Measurements from ENCODE around the gene CTIF.
"Not testable (repeated sequence)": the region's sequence is repeated elsewhere in the genome, so short reads cannot be mapped to it uniquely, and the experiment has no call there.

CTIF gene

GRCh38 chr18:48860269-48861180 is 321.7 kb downstream of the CTIF start:
- DNase-seq, result no peak

GRCh38 chr18:48861181-48861708 is 322.4 kb downstream of the CTIF start:
- DNase-seq, result no peak

GRCh38 chr18:48862132-48862531 is 323.3 kb downstream of the CTIF start:
- DNase-seq, result no peak

- DNase-seq, result no peak
These were observed 323.9 kb downstream of the CTIF start for GRCh38 chr18:48862678-48863270.

- no peak for DNase-seq
These were observed 324.7 kb downstream of the CTIF start for GRCh38 chr18:48863432-48864065.

GRCh38 chr18:48864876-48865275 is 326.0 kb downstream of the CTIF start:
- no peak for DNase-seq

GRCh38 chr18:48866028-48866733 is 327.4 kb downstream of the CTIF start:
- DNase-seq, result no peak

- DNase-seq, result no peak
These were observed 328.0 kb downstream of the CTIF start for GRCh38 chr18:48866856-48867255.

GRCh38 chr18:48867978-48868377 is 329.1 kb downstream of the CTIF start:
- DNase-seq, result no peak

GRCh38 chr18:48868468-48869466 is 329.9 kb downstream of the CTIF start:
- peak; percentile 60 for DNase-seq

- DNase-seq, result no peak
These were observed 330.8 kb downstream of the CTIF start for GRCh38 chr18:48869591-48869990.

- DNase-seq, result not testable (repeated sequence)
These were observed 332.1 kb downstream of the CTIF start for GRCh38 chr18:48870926-48871325.

GRCh38 chr18:48871391-48872166 is 332.7 kb downstream of the CTIF start:
- DNase-seq, result no peak

- no peak for DNase-seq
These were observed 333.7 kb downstream of the CTIF start for GRCh38 chr18:48872234-48873145.

- DNase-seq, result no peak
These were observed 335.4 kb downstream of the CTIF start for GRCh38 chr18:48874233-48874632.

- no peak for DNase-seq
These were observed 335.9 kb downstream of the CTIF start for GRCh38 chr18:48874701-48875162.

GRCh38 chr18:48875314-48875941 is 336.6 kb downstream of the CTIF start:
- no peak for DNase-seq

GRCh38 chr18:48875942-48876511 is 337.2 kb downstream of the CTIF start:
- no peak for DNase-seq

GRCh38 chr18:48876590-48876989 is 337.8 kb downstream of the CTIF start:
- DNase-seq, result no peak
